Gastroesophageal sphincter (tissue), 4 donors: ENCODE data around the gene PDRG1. TPM values are rescaled to one million over a fixed set of nuclear protein-coding genes. Genes with fewer than 3 reads are reported as not detected.

ENCODE experiments used
- ATAC-seq: fragments of 150-250 bp; one replicate; pipeline ENCODE4 v1.9.1; 2016; ENCODE audit warnings: mild to moderate bottlenecking, moderate library complexity
- H3K27ac ChIP-seq, 4 donors: fragments of 200-600 bp; sonication (generic) in 3 of 4; 1 replicate in 3 of 4; 2 replicates in 1 of 4; pipeline ENCODE4 v1.5.1; 2016 to 2019
- H3K27me3 ChIP-seq: fragments of 200-600 bp; sonication (generic); one replicate; pipeline ENCODE4 v1.5.1; 2019
- H3K36me3 ChIP-seq, 2 donors: fragments of 200-600 bp; sonication (generic); one replicate each; pipeline ENCODE4 v1.5.1; 2019; ENCODE audit warnings: control low read depth in 1 of 2
- H3K4me1 ChIP-seq, 3 donors: fragments of 200-600 bp; sonication (generic); 1 replicate in 2 of 3; 2 replicates in 1 of 3; pipeline ENCODE4 v1.5.1; 2016 to 2019; ENCODE audit warnings: control low read depth in 2 of 3
- H3K4me3 ChIP-seq, 2 donors: fragments of 200-600 bp; sonication (generic); one replicate each; pipeline ENCODE4 v1.5.1; 2019; ENCODE audit warnings: mild to moderate bottlenecking in 1 of 2, moderate library complexity in 1 of 2
- H3K9me3 ChIP-seq, 3 donors: fragments of 200-600 bp; sonication (generic); one replicate each; pipeline ENCODE4 v1.5.1; 2017 to 2019; ENCODE audit warnings: control low read depth in 2 of 3
- CTCF ChIP-seq, 4 experiments: fragments of 200-600 bp in 2 of 4; fragments of 450-650 bp in 2 of 4; sonication (generic) in 1 of 4; IDR thresholded peaks; one replicate each; pipeline ENCODE4 v1.5.1; 2017 to 2019; ENCODE audit warnings: antibody characterized with exemption in 4 of 4, mild to moderate bottlenecking in 2 of 4, moderate library complexity in 2 of 4
- EP300 ChIP-seq: sonication (generic); formaldehyde crosslinking; IDR thresholded peaks from one replicate; pipeline ENCODE4 v1.6.1; 2017; ENCODE audit warnings: antibody characterized with exemption, mild to moderate bottlenecking
- POLR2A ChIP-seq, 2 donors: fragments of 450-650 bp; IDR thresholded peaks; one replicate each; pipeline ENCODE4 v1.6.1; 2017; ENCODE audit warnings: antibody characterized with exemption in 2 of 2, mild to moderate bottlenecking in 2 of 2, moderate library complexity in 1 of 2
- POLR2AphosphoS5 ChIP-seq: sonication (generic); formaldehyde crosslinking; IDR thresholded peaks from one replicate; pipeline ENCODE4 v1.6.1; 2017; ENCODE audit warnings: antibody characterized with exemption
- WGBS, 2 donors: methylation state at CpG; one replicate each; pipeline ENCODE4 v1.1.5; 2018; ENCODE audit warnings: low coverage in 1 of 2; 5-methylcytosine and 5-hydroxymethylcytosine counted together
- total RNA-seq, 4 donors: library from RNA; depleted of rRNA; stranded (reverse); fragments of >200 nt; gene quantifications; one replicate each; pipeline ENCODE4 v1.1.0, GENCODE V29; 2016

Gene PDRG1
- total RNA-seq, 4 donors from 2014 or later = 10.5 to 11.2 (median 11.0) TPM

- 86 to 89% methylated on average over 5 of the region's 5 CpGs for WGBS, 2 donors
- TF ChIP-seq EP300 = no peak
- no peak for ATAC-seq
- Histone ChIP-seq H3K9me3 (no peaks in the 10 kb centered on the region), H3K4me3 (no peak overlapping the region), H3K36me3 (no peaks in the 10 kb centered on the region), H3K4me1 (no peaks in the 10 kb centered on the region), H3K27me3 (no peaks in the 10 kb centered on the region), H3K27ac (no peak overlapping the region)
Measured at GRCh38 chr20:31907046-31907445, 44.8 kb downstream of the PDRG1 start.

DNA sequence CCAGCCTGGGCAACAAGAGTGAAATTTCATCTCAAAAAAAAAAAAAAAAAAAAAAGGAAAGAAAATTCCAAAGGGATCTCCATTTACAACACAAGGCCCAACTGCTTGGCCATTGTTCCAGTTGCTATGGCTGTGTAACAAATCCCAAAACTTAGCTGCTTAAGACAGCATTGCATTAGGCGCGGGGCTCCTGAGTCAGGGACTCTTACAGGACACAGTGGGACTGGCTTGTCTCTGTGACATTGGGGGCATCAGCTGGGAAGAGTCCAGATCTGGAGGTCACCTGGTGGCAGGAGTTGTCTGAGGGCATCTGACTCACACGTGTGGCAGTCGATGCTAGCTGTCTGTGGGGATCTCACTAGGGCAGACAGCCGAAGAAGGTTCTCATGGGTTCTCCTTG, 45.8 kb downstream of the PDRG1 start:
- no peaks in the 10 kb centered on the region for H3K4me1 ChIP-seq
- WGBS, 2 donors = 52% methylated on average over 5 of the region's 5 CpGs; no CpG with 5 or more reads in 1 of the 2 donors
- H3K4me3 ChIP-seq = no peak overlapping the region
- no peak overlapping the region for H3K27ac ChIP-seq
- no peaks in the 10 kb centered on the region for H3K36me3 ChIP-seq
- H3K27me3 ChIP-seq = no peaks in the 10 kb centered on the region
- H3K9me3 ChIP-seq = no peaks in the 10 kb centered on the region
- ATAC-seq = no peak
- no peak for TF ChIP-seq CTCF (IDR thresholded peaks at IDR 0.05)
- no peak for TF ChIP-seq POLR2AphosphoS5
- TF ChIP-seq POLR2A (IDR thresholded peaks at IDR 0.05) = no peak
- no peak for TF ChIP-seq EP300

GRCh38 chr20:31903627-31904386, 48.0 kb downstream of the PDRG1 start:
- WGBS, 2 donors = 17 to 25% methylated on average over 1 of the region's 1 CpG
- ATAC-seq = no peak
- no peaks in the 10 kb centered on the region for H3K4me1 ChIP-seq
- no peaks in the 10 kb centered on the region for H3K27me3 ChIP-seq
- H3K27ac ChIP-seq = no peak overlapping the region
- no peaks in the 10 kb centered on the region for H3K36me3 ChIP-seq
- TF ChIP-seq EP300 (no peak), POLR2AphosphoS5 (no peak), POLR2A (IDR thresholded peaks at IDR 0.05) (no peak), CTCF (IDR thresholded peaks at IDR 0.05) (no peak)
- no peak overlapping the region for H3K4me3 ChIP-seq
- no peaks in the 10 kb centered on the region for H3K9me3 ChIP-seq

DNA sequence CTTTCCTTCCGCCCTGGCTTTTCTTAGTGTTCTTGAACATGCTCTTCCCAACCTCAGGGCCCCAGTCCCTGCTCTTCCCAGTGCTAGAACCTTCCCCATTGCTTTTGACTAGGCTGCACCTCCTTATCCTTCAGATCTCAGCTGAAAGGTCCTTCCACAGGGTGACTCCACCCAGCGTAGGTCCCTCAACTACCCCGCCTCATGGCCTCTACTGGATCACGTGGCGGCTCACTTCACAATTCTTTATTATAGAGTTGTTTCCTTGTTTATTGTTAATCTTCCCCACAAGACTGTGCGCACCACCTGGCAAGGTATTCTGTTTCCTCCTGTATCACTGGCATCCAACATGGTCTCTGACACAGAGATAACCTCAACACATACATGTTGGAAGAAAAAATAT, 50.2 kb downstream of the PDRG1 start:
- no peak for TF ChIP-seq POLR2AphosphoS5
- no peak for TF ChIP-seq POLR2A (IDR thresholded peaks at IDR 0.05)
- no peak for TF ChIP-seq CTCF (IDR thresholded peaks at IDR 0.05)
- no peak for TF ChIP-seq EP300
- WGBS, 2 donors = 69 to 88% methylated on average over 3 to 6 of the region's 6 CpGs
- ATAC-seq = no peak
- no peaks in the 10 kb centered on the region for H3K9me3 ChIP-seq
- H3K4me3 ChIP-seq = no peak overlapping the region
- no peak overlapping the region for H3K27ac ChIP-seq
- H3K27me3 ChIP-seq = no peaks in the 10 kb centered on the region
- H3K36me3 ChIP-seq = no peaks in the 10 kb centered on the region
- H3K4me1 ChIP-seq = no peaks in the 10 kb centered on the region

DNA sequence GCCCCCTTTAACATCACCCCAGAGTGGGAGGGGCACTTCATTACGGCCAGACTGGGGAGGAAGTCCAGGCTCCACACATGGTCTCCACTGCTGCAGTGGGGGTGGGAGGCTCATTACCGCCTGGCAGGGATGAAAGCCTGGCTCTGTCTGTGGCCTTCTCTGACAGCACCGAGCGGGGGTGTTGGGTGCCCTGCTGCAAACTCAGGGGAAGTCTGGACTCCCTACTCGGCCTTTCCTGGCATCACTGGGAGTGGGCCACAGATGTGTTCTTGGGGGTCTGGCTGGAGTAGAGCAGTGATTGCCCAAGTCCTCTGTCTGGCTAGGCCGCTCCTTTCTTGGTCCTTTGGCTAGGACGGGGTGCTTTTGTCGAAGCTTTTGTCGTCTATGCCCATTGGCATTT, 54.3 kb downstream of the PDRG1 start:
- ATAC-seq = no peak
- Histone ChIP-seq H3K36me3 (no peaks in the 10 kb centered on the region), H3K4me1 (no peaks in the 10 kb centered on the region), H3K27ac (no peak overlapping the region), H3K27me3 (no peaks in the 10 kb centered on the region), H3K9me3 (no peaks in the 10 kb centered on the region), H3K4me3 (no peak overlapping the region)
- TF ChIP-seq EP300 = no peak
- no peak for TF ChIP-seq POLR2AphosphoS5
- no peak for TF ChIP-seq POLR2A (IDR thresholded peaks at IDR 0.05)
- TF ChIP-seq CTCF (IDR thresholded peaks at IDR 0.05) = no peak
- WGBS, 2 donors = 100% methylated on average over 3 of the region's 9 CpGs; no CpG with 5 or more reads in 1 of the 2 donors
